ENCODE results near the gene SENP6.
"Not testable (repeated sequence)": the region's sequence is repeated elsewhere in the genome, so short reads cannot be mapped to it uniquely, and the experiment has no call there.

The SENP6 gene

GRCh38 chr6:75624988-75625387 is 23.3 kb downstream of the SENP6 start:
- no peak overlapping the region for H2AFZ ChIP-seq (ENCODE audit: low read length)
- H3K9me2 ChIP-seq (replicated peaks; ENCODE audit: low read depth, low read length), result no peaks in the 10 kb centered on the region

GRCh38 chr6:75626561-75626960 is 24.9 kb downstream of the SENP6 start:
- TF ChIP-seq EZH2phosphoT487 (IDR thresholded peaks at IDR 0.05; ENCODE audit: borderline replicate concordance), result no peak
- Histone ChIP-seq H4K20me1 (ENCODE audit: insufficient read depth, low read length, poor library complexity, severe bottlenecking) (peaks cover 56% of the 10 kb centered on the region), H3K4me2 (ENCODE audit: low read depth, low read length, poor library complexity, severe bottlenecking) (no peak overlapping the region), H3K9me3 (ENCODE audit: insufficient read depth, low read depth, low read length) (no peaks in the 10 kb centered on the region), H3K9ac (ENCODE audit: low read depth, low read length, poor library complexity, severe bottlenecking) (no peak overlapping the region), H3K4me3 (ENCODE audit: low read length, poor library complexity, severe bottlenecking) (no peak overlapping the region), H3K27me3 (ENCODE audit: insufficient read depth, low read length, poor library complexity, severe bottlenecking) (no peaks in the 10 kb centered on the region), H3K4me1 (ENCODE audit: insufficient read depth, low read length, poor library complexity, severe bottlenecking) (no peaks in the 10 kb centered on the region), H3K9me2 (replicated peaks; ENCODE audit: low read depth, low read length) (no peaks in the 10 kb centered on the region), H2AFZ (ENCODE audit: low read length) (no peak overlapping the region), H3F3A (ENCODE audit: low read depth) (no peaks in the 10 kb centered on the region), H3K36me3 (ENCODE audit: insufficient read depth, low read length) (peaks cover 62% of the 10 kb centered on the region), H3K79me2 (ENCODE audit: insufficient read depth, low read length) (peaks cover 66% of the 10 kb centered on the region)

More at GRCh38 chr6:75624988-75625387, 23.3 kb downstream of the SENP6 start:
- H3K9me3 ChIP-seq (ENCODE audit: insufficient read depth, low read depth, low read length), result no peaks in the 10 kb centered on the region
- H3K36me3 ChIP-seq (ENCODE audit: insufficient read depth, low read length), result peaks cover 50% of the 10 kb centered on the region
- no peaks in the 10 kb centered on the region for H3K4me1 ChIP-seq (ENCODE audit: insufficient read depth, low read length, poor library complexity, severe bottlenecking)
- no peak for TF ChIP-seq EZH2phosphoT487 (IDR thresholded peaks at IDR 0.05; ENCODE audit: borderline replicate concordance)
- TF ChIP-seq, protein P1, sequence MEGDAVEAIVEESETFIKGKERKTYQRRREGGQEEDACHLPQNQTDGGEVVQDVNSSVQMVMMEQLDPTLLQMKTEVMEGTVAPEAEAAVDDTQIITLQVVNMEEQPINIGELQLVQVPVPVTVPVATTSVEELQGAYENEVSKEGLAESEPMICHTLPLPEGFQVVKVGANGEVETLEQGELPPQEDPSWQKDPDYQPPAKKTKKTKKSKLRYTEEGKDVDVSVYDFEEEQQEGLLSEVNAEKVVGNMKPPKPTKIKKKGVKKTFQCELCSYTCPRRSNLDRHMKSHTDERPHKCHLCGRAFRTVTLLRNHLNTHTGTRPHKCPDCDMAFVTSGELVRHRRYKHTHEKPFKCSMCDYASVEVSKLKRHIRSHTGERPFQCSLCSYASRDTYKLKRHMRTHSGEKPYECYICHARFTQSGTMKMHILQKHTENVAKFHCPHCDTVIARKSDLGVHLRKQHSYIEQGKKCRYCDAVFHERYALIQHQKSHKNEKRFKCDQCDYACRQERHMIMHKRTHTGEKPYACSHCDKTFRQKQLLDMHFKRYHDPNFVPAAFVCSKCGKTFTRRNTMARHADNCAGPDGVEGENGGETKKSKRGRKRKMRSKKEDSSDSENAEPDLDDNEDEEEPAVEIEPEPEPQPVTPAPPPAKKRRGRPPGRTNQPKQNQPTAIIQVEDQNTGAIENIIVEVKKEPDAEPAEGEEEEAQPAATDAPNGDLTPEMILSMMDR (conservative IDR thresholded peaks at IDR 0.05; ENCODE audit: low read length), result no peak
- no peaks in the 10 kb centered on the region for H3F3A ChIP-seq (ENCODE audit: low read depth)
- H3K9ac ChIP-seq (ENCODE audit: low read depth, low read length, poor library complexity, severe bottlenecking), result no peak overlapping the region
- no peaks in the 10 kb centered on the region for H3K27me3 ChIP-seq (ENCODE audit: insufficient read depth, low read length, poor library complexity, severe bottlenecking)
- H4K20me1 ChIP-seq (ENCODE audit: insufficient read depth, low read length, poor library complexity, severe bottlenecking), result peaks cover 57% of the 10 kb centered on the region
- H3K4me2 ChIP-seq (ENCODE audit: low read depth, low read length, poor library complexity, severe bottlenecking), result no peak overlapping the region
- H3K4me3 ChIP-seq (ENCODE audit: low read length, poor library complexity, severe bottlenecking), result no peak overlapping the region
- H3K79me2 ChIP-seq (ENCODE audit: insufficient read depth, low read length), result peaks cover 69% of the 10 kb centered on the region

GRCh38 chr6:75627708-75628107 is 26.0 kb downstream of the SENP6 start:
- H3K36me3 ChIP-seq (ENCODE audit: insufficient read depth, low read length), result peaks cover 67% of the 10 kb centered on the region
- not testable (repeated sequence) for H3K9me3 ChIP-seq (ENCODE audit: insufficient read depth, low read depth, low read length); H3K4me1 ChIP-seq (ENCODE audit: insufficient read depth, low read length, poor library complexity, severe bottlenecking); H3F3A ChIP-seq (ENCODE audit: low read depth); H3K9me2 ChIP-seq (replicated peaks; ENCODE audit: low read depth, low read length); H3K27me3 ChIP-seq (ENCODE audit: insufficient read depth, low read length, poor library complexity, severe bottlenecking); H3K4me3 ChIP-seq (ENCODE audit: low read length, poor library complexity, severe bottlenecking); H3K4me2 ChIP-seq (ENCODE audit: low read depth, low read length, poor library complexity, severe bottlenecking); H3K9ac ChIP-seq (ENCODE audit: low read depth, low read length, poor library complexity, severe bottlenecking); H2AFZ ChIP-seq (ENCODE audit: low read length)
- H4K20me1 ChIP-seq (ENCODE audit: insufficient read depth, low read length, poor library complexity, severe bottlenecking), result peaks cover 52% of the 10 kb centered on the region
- peaks cover 65% of the 10 kb centered on the region for H3K79me2 ChIP-seq (ENCODE audit: insufficient read depth, low read length)

DNA sequence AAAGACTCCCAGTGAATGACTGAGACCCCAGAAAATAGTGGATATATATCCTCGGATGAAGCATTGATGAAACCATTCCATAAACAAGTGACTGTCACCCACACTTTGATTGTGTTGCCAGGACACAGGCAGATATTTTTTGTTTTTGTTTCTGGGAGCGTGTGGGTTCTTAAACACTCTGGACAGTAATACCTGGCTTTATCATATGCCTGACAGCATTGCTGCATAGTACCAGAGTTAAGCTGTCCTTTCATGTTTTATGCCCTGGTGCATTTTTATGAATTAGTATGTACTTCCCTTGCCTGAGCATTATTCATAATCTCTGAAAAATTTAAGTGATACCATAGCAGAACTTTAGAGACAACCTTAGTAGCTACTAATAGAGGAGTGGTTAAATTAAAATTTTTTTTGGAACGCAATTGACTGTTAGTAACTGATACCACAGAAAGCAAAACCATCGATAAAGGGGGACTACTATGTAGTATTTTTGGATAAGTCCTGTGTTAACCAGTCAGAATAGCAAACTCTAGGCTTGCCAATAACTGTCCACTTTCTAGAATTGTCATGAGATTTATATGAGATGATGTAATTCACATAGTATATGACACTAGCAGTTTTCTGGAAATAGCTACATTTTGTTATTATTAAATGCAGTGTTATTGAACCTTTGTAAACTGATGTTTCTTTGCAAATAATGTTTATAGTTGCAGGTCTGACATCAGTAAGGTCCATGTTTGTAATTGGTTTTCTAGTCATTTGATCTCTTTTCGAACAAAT is 30.4 kb downstream of the SENP6 start:
- H3K9me3 ChIP-seq (ENCODE audit: insufficient read depth, low read depth, low read length), result no peaks in the 10 kb centered on the region
- no peak overlapping the region for H3K4me2 ChIP-seq (ENCODE audit: low read depth, low read length, poor library complexity, severe bottlenecking)
- no peaks in the 10 kb centered on the region for H3K9me2 ChIP-seq (replicated peaks; ENCODE audit: low read depth, low read length)
- no peak overlapping the region for H2AFZ ChIP-seq (ENCODE audit: low read length)
- H4K20me1 ChIP-seq (ENCODE audit: insufficient read depth, low read length, poor library complexity, severe bottlenecking), result peaks cover 25% of the 10 kb centered on the region
- H3F3A ChIP-seq (ENCODE audit: low read depth), result no peaks in the 10 kb centered on the region
- peaks cover 32% of the 10 kb centered on the region for H3K79me2 ChIP-seq (ENCODE audit: insufficient read depth, low read length)
- H3K36me3 ChIP-seq (ENCODE audit: insufficient read depth, low read length), result peaks cover 71% of the 10 kb centered on the region
- no peaks in the 10 kb centered on the region for H3K27me3 ChIP-seq (ENCODE audit: insufficient read depth, low read length, poor library complexity, severe bottlenecking)
- TF ChIP-seq, protein P1 (conservative IDR thresholded peaks at IDR 0.05; ENCODE audit: low read length), result no peak
- no peak for TF ChIP-seq EZH2phosphoT487 (IDR thresholded peaks at IDR 0.05; ENCODE audit: borderline replicate concordance)
- no peak overlapping the region for H3K9ac ChIP-seq (ENCODE audit: low read depth, low read length, poor library complexity, severe bottlenecking)
- no peak overlapping the region for H3K4me3 ChIP-seq (ENCODE audit: low read length, poor library complexity, severe bottlenecking)
- no peaks in the 10 kb centered on the region for H3K4me1 ChIP-seq (ENCODE audit: insufficient read depth, low read length, poor library complexity, severe bottlenecking)

All from Loucy (cell line).